Tibial artery (tissue), 4 donors: ENCODE results near the gene LRRC27.

Experiments used
- DNase-seq, 2 donors: peaks; one replicate each; pipeline ENCODE4 v3.0.0-alpha.2; 2019
- H3K27ac ChIP-seq, 2 donors: fragments of 200-600 bp; sonication (generic) in 1 of 2; 1 replicate in 1 of 2; 2 replicates in 1 of 2; pipeline ENCODE4 v1.5.1; 2018 to 2019; ENCODE audit warnings: mild to moderate bottlenecking in 1 of 2
- H3K27me3 ChIP-seq, 2 donors: fragments of 200-600 bp; sonication (generic) in 1 of 2; one replicate each; pipeline versions ENCODE4 v1.5.1 to v1.6.0; 2016 to 2019
- H3K36me3 ChIP-seq, 3 donors: fragments of 200-600 bp; sonication (generic) in 2 of 3; one replicate each; pipeline ENCODE4 v1.5.1; 2016 to 2019; ENCODE audit warnings: mild to moderate bottlenecking in 2 of 3
- H3K4me1 ChIP-seq, 4 donors: fragments of 200-600 bp; sonication (generic) in 2 of 4; 1 replicate in 3 of 4; 2 replicates in 1 of 4; pipeline ENCODE4 v1.5.1; 2016 to 2019
- H3K4me3 ChIP-seq, 2 donors: fragments of 200-600 bp; sonication (generic) in 1 of 2; 1 replicate in 1 of 2; 2 replicates in 1 of 2; pipeline ENCODE4 v1.5.1; 2018 to 2019; ENCODE audit warnings: mild to moderate bottlenecking in 2 of 2
- H3K9me3 ChIP-seq, 3 donors: fragments of 200-600 bp; sonication (generic) in 1 of 3; one replicate each; pipeline ENCODE4 v1.5.1; 2016 to 2019
- intact Hi-C: fragments of 100-400 bp; cut with DNase I; formaldehyde crosslinking; loops from one replicate; pipeline ENCODE4 v1.15.0; 2023; ENCODE audit warnings: low total_unique reads
- TF ChIP-seq, protein P1 (sequence below), 2 experiments: fragments of 200-600 bp in 1 of 2; fragments of 450-650 bp in 1 of 2; IDR thresholded peaks; one replicate each; pipeline ENCODE4 v1.5.1; 2017 to 2019; ENCODE audit warnings: antibody characterized with exemption in 2 of 2, mild to moderate bottlenecking in 1 of 2, moderate library complexity in 1 of 2

Gene LRRC27

DNA sequence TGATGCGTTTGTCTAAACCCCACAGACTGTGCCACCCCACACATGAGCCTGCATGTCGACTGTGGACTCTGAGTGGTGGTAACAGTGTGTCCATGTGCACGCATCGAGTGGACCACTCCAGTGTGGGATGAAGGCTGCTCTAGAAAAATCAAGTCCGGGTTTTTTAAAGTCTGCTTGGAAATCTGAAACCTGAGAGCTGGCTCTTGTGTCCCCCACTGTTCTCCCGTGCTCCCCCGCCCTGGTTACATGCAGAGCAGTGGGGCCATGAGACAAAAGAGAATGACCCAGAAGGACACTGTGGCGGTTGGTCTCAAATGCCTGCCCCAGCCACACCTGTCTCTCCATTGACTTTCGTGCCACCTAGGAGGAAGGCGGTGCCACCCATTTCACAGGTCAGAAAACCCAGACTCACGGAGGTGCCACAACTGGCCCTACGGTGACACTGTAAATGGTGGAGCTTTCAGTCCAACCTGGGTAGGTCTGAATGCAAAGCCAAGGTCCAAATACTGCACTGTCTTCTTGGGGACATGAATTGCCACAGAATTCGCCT is 37.7 kb downstream of the LRRC27 start:
- H3K9me3 ChIP-seq: no peaks in the 10 kb centered on the region
- peaks cover 22 to 29% (median 25%) of the 10 kb centered on the region in 3 donors for H3K36me3 ChIP-seq
- TF ChIP-seq, protein P1, sequence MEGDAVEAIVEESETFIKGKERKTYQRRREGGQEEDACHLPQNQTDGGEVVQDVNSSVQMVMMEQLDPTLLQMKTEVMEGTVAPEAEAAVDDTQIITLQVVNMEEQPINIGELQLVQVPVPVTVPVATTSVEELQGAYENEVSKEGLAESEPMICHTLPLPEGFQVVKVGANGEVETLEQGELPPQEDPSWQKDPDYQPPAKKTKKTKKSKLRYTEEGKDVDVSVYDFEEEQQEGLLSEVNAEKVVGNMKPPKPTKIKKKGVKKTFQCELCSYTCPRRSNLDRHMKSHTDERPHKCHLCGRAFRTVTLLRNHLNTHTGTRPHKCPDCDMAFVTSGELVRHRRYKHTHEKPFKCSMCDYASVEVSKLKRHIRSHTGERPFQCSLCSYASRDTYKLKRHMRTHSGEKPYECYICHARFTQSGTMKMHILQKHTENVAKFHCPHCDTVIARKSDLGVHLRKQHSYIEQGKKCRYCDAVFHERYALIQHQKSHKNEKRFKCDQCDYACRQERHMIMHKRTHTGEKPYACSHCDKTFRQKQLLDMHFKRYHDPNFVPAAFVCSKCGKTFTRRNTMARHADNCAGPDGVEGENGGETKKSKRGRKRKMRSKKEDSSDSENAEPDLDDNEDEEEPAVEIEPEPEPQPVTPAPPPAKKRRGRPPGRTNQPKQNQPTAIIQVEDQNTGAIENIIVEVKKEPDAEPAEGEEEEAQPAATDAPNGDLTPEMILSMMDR (IDR thresholded peaks at IDR 0.05): no peak
- DNase-seq: no peak
- H3K4me1 ChIP-seq: no peaks in the 10 kb centered on the region
- no peak overlapping the region for H3K4me3 ChIP-seq
- no peak overlapping the region for H3K27ac ChIP-seq
- H3K27me3 ChIP-seq: no peaks in the 10 kb centered on the region
- intact Hi-C loops: no loop called here

GRCh38 chr10:132370426-132371340 is 38.7 kb downstream of the LRRC27 start:
- Histone ChIP-seq H3K4me3 (no peak overlapping the region), H3K27ac (no peak overlapping the region), H3K36me3 (peaks cover 13 to 19% (median 16%) of the 10 kb centered on the region in 3 donors), H3K4me1 (no peaks in the 10 kb centered on the region), H3K27me3 (no peaks in the 10 kb centered on the region), H3K9me3 (no peaks in the 10 kb centered on the region)
- intact Hi-C loops: no loop called here
- DNase-seq: no peak
- TF ChIP-seq, protein P1 (IDR thresholded peaks at IDR 0.05): no peak

GRCh38 chr10:132371641-132372081 is 39.7 kb downstream of the LRRC27 start:
- Histone ChIP-seq H3K4me3 (no peak overlapping the region), H3K27ac (no peak overlapping the region), H3K9me3 (no peaks in the 10 kb centered on the region), H3K36me3 (peaks cover 3 to 15% (median 7%) of the 10 kb centered on the region in 3 donors), H3K27me3 (no peaks in the 10 kb centered on the region), H3K4me1 (no peaks in the 10 kb centered on the region)
- TF ChIP-seq, protein P1 (IDR thresholded peaks at IDR 0.05): no peak
- intact Hi-C loops: no loop called here
- DNase-seq: peak in 1 of 2 donors; percentile 21

DNA sequence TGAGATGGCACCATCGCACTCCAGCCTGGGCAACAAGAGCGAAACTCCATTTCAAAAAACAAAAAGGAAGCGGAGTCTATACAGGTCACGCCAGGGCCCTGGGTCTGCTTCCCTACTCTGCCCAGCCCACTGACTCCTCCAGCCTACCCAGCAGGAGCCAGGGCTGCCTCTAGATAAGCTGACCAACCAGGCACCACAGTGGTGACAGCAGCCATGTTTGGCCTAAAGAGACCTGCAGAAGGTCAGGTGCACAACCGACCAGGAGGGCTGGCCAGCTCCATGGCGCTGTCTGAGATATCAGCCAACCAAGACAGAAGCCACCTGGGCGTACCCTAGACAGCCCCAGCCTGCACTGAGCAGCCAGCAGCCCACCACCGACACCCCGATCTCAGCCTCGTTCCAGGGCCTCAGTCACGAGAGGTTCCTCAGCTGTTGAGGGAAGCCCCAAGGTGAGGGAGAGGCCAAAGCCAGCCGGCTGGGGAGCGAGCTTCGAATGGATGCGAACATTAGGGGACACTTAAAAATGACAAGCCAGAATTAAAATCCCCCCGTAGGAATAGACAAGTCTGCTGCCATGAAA is 40.6 kb downstream of the LRRC27 start:
- Histone ChIP-seq H3K36me3 (peaks cover 0 to 12% (median 0%) of the 10 kb centered on the region in 3 donors), H3K27me3 (no peaks in the 10 kb centered on the region), H3K27ac (no peak overlapping the region), H3K4me3 (no peak overlapping the region), H3K4me1 (no peaks in the 10 kb centered on the region), H3K9me3 (no peaks in the 10 kb centered on the region)
- peak in 1 of 2 donors; percentile 43 for DNase-seq
- intact Hi-C loops: no loop called here
- TF ChIP-seq, protein P1 (IDR thresholded peaks at IDR 0.05): no peak

GRCh38 chr10:132373241-132373955 is 41.4 kb downstream of the LRRC27 start:
- peak; percentile 3 to 48 for DNase-seq
- Histone ChIP-seq H3K4me3 (no peak overlapping the region), H3K9me3 (no peaks in the 10 kb centered on the region), H3K27me3 (no peaks in the 10 kb centered on the region), H3K27ac (no peak overlapping the region), H3K36me3 (peaks cover 0 to 12% (median 0%) of the 10 kb centered on the region in 3 donors), H3K4me1 (no peaks in the 10 kb centered on the region)
- intact Hi-C loops: no loop called here
- TF ChIP-seq, protein P1 (IDR thresholded peaks at IDR 0.05): no peak
